Measurements from ENCODE around the gene NRL.

- TF ChIP-seq CTCF (IDR thresholded peaks at IDR 0.05; ENCODE audit: low read length) (no peak), EZH2 (optimal IDR thresholded peaks at IDR 0.05; ENCODE audit: low read depth, low read length) (no peak), EZH2phosphoT487 (IDR thresholded peaks at IDR 0.05; ENCODE audit: low read length) (no peak)
These were observed 29.5 kb downstream of the NRL start for GRCh38 chr14:24085215-24085614.

All from MM.1S (cell line).